ENCODE measurements around the gene NOX1.

NOX1 gene

DNA sequence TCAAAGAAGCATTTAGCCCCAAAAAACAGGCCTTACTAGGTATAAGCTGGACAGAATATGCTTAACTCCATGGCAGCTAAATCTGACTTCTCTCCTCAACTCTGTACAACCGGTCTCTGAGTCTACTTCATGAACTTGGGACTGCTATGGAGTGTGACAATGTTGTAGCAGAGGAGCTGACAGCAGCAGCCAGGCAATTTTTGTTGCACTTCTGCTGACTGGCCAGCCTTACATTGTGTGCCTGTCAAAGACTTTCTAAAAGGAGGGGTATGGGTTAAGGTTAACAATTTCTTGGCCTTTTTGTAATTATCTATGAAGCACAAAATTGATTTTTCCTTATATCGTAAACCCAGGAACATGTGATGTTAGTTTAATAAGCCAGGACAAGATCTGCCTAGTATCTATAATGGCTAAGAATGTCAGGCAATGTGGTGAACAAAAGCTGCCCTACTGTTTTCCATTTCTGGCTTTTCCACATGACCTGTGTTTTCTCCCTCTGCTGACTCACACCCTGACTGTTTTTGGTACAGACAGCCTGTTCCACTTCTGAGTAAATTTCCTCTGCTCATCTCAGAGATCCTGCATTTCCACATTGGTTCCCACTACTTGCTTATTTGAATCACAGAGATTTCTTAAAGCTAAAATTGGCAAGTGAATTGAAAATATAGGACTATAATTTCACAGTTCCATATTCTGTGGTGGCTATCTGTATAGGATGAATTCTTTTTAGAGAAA is 9.3 kb downstream of the NOX1 start:
- Histone ChIP-seq H3K27ac (no peak overlapping the region), H3K4me3 (IDR thresholded peaks at IDR 0.05; ENCODE audit: insufficient read depth, low read depth, low read length) (no peak overlapping the region), H3K79me2 (ENCODE audit: insufficient read depth, low read depth) (no peaks in the 10 kb centered on the region), H3K4me2 (no peak overlapping the region), H2AFZ (ENCODE audit: low read depth) (no peak overlapping the region), H3K9ac (no peak overlapping the region), H3K27me3 (ENCODE audit: insufficient read depth, low read depth) (no peaks in the 10 kb centered on the region), H3K36me3 (ENCODE audit: insufficient read depth) (no peaks in the 10 kb centered on the region), H3K4me1 (ENCODE audit: low read depth, poor library complexity, severe bottlenecking) (no peaks in the 10 kb centered on the region), H4K20me1 (ENCODE audit: insufficient read depth) (no peaks in the 10 kb centered on the region)
- TF ChIP-seq, protein P1, sequence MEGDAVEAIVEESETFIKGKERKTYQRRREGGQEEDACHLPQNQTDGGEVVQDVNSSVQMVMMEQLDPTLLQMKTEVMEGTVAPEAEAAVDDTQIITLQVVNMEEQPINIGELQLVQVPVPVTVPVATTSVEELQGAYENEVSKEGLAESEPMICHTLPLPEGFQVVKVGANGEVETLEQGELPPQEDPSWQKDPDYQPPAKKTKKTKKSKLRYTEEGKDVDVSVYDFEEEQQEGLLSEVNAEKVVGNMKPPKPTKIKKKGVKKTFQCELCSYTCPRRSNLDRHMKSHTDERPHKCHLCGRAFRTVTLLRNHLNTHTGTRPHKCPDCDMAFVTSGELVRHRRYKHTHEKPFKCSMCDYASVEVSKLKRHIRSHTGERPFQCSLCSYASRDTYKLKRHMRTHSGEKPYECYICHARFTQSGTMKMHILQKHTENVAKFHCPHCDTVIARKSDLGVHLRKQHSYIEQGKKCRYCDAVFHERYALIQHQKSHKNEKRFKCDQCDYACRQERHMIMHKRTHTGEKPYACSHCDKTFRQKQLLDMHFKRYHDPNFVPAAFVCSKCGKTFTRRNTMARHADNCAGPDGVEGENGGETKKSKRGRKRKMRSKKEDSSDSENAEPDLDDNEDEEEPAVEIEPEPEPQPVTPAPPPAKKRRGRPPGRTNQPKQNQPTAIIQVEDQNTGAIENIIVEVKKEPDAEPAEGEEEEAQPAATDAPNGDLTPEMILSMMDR (conservative IDR thresholded peaks at IDR 0.05; ENCODE audit: low read depth, low read length): no peak

DNA sequence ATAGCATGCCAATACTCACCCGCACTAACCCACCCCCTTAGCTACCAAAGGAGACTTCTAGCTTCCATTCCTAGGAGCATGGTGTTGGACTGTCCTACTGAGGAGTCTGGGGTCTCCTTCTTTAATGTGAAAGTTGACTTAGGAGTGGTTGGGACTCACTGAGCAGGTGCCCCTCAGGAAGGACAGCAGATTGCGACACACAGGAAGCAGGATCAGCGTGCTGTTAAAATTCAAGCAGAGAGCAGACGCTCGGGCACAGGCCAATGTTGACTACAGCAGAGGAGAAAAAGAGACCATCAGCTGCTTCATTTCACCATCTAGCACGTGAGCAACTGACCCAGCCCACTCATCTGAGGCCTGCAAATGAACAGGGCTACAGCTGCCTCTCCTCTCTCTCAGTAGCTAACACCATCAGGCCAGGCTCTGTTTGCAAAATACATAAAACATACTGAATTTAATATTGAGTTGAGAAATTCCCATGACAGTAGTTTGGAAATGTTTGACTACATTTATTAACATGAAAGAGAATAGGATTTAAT is 10.8 kb downstream of the NOX1 start:
- Histone ChIP-seq H3K36me3 (ENCODE audit: insufficient read depth) (no peaks in the 10 kb centered on the region), H3K4me2 (no peak overlapping the region), H4K20me1 (ENCODE audit: insufficient read depth) (no peaks in the 10 kb centered on the region), H3K79me2 (ENCODE audit: insufficient read depth, low read depth) (no peaks in the 10 kb centered on the region), H2AFZ (ENCODE audit: low read depth) (no peak overlapping the region), H3K27me3 (ENCODE audit: insufficient read depth, low read depth) (no peaks in the 10 kb centered on the region), H3K4me1 (ENCODE audit: low read depth, poor library complexity, severe bottlenecking) (no peaks in the 10 kb centered on the region), H3K4me3 (IDR thresholded peaks at IDR 0.05; ENCODE audit: insufficient read depth, low read depth, low read length) (no peak overlapping the region), H3K27ac (no peak overlapping the region), H3K9ac (no peak overlapping the region)
- TF ChIP-seq, protein P1 (conservative IDR thresholded peaks at IDR 0.05; ENCODE audit: low read depth, low read length): no peak

DNA sequence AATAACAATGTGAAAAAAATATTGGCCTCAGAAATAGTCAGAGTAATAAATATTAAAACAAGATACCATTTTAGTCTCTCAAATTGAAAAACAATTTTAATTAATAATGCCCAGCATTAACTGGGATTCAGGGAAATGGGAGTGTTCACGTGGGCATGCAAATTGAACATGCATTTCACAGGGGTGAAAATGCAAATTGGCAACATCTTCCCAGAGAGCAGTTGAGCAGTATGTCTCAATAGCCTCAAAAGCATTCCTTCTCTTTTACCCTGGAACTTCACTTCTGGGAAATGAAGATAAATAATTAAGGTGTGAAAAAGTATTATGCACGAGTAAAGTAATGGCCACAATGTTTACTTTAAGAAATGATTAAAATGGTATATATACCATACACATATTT is 21.3 kb downstream of the NOX1 start:
- no peaks in the 10 kb centered on the region for H3K4me1 ChIP-seq (ENCODE audit: low read depth, poor library complexity, severe bottlenecking)
- no peak overlapping the region for H3K27ac ChIP-seq
- H2AFZ ChIP-seq (ENCODE audit: low read depth): no peak overlapping the region
- no peak overlapping the region for H3K4me3 ChIP-seq (IDR thresholded peaks at IDR 0.05; ENCODE audit: insufficient read depth, low read depth, low read length)
- TF ChIP-seq, protein P1 (conservative IDR thresholded peaks at IDR 0.05; ENCODE audit: low read depth, low read length): no peak
- no peaks in the 10 kb centered on the region for H3K27me3 ChIP-seq (ENCODE audit: insufficient read depth, low read depth)
- no peaks in the 10 kb centered on the region for H3K79me2 ChIP-seq (ENCODE audit: insufficient read depth, low read depth)
- no peaks in the 10 kb centered on the region for H3K36me3 ChIP-seq (ENCODE audit: insufficient read depth)
- H4K20me1 ChIP-seq (ENCODE audit: insufficient read depth): no peaks in the 10 kb centered on the region
- no peak overlapping the region for H3K9ac ChIP-seq
- H3K4me2 ChIP-seq: no peak overlapping the region

DNA sequence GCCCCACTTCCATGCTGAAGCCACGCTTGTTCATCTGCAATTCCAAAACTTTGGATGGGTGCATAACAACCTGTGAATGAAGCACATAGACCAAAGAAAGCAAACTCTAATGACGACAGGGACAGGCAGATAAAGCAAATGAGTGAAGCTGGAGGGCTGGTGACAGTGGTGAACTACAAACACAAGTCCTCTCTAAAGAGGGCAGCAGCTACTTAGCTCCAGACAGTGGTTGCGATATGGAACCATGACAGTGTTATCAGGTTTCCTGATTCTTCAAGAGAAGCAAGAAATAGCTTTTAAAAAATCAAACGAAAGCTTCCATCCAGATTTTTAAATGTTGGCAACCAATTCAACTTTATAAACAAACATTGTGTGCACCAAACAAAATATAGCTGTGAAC is 23.8 kb downstream of the NOX1 start:
- TF ChIP-seq, protein P1 (conservative IDR thresholded peaks at IDR 0.05; ENCODE audit: low read depth, low read length): no peak
- Histone ChIP-seq H3K4me3 (IDR thresholded peaks at IDR 0.05; ENCODE audit: insufficient read depth, low read depth, low read length) (no peak overlapping the region), H3K36me3 (ENCODE audit: insufficient read depth) (no peaks in the 10 kb centered on the region), H3K79me2 (ENCODE audit: insufficient read depth, low read depth) (no peaks in the 10 kb centered on the region), H3K4me1 (ENCODE audit: low read depth, poor library complexity, severe bottlenecking) (no peaks in the 10 kb centered on the region), H3K27me3 (ENCODE audit: insufficient read depth, low read depth) (no peaks in the 10 kb centered on the region), H3K4me2 (no peak overlapping the region), H3K9ac (no peak overlapping the region), H2AFZ (ENCODE audit: low read depth) (no peak overlapping the region), H3K27ac (no peak overlapping the region), H4K20me1 (ENCODE audit: insufficient read depth) (no peaks in the 10 kb centered on the region)
